Measurements from ENCODE around the gene FREM2. TPM values are rescaled to one million over a fixed set of nuclear protein-coding genes. Genes with fewer than 3 reads are reported as not detected.

The FREM2 gene
- total RNA-seq, 1 donor from 2014 or later: 2.8 TPM

- H2AFZ ChIP-seq (ENCODE audit: low read depth, low read length): no peak overlapping the region
- H3K4me3 ChIP-seq (ENCODE audit: insufficient read depth, low read depth, low read length): no peak overlapping the region
- no peaks in the 10 kb centered on the region for H3K79me2 ChIP-seq (ENCODE audit: insufficient read depth, low read length)
- no peak overlapping the region for H3K27ac ChIP-seq (ENCODE audit: low read depth, low read length)
- H3K36me3 ChIP-seq (ENCODE audit: insufficient read depth, low read length): no peaks in the 10 kb centered on the region
- H3K27me3 ChIP-seq (ENCODE audit: insufficient read depth, low read length): no peaks in the 10 kb centered on the region
- no peak for FAIRE-seq
- no peak overlapping the region for H3K27ac Mint-ChIP-seq (ENCODE audit: unreplicated experiment)
- no peaks in the 10 kb centered on the region for H3K4me1 Mint-ChIP-seq (ENCODE audit: low read depth, unreplicated experiment)
- H3K4me3 Mint-ChIP-seq (ENCODE audit: unreplicated experiment): no peak overlapping the region
- TF ChIP-seq EZH2 (IDR thresholded peaks at IDR 0.05; ENCODE audit: insufficient read depth, low read length) (no peak), CTCF (IDR thresholded peaks at IDR 0.05; ENCODE audit: insufficient read depth, low read depth, low read length) (no peak)
- H3K4me2 ChIP-seq (ENCODE audit: low read length): no peak overlapping the region
- no peaks in the 10 kb centered on the region for H3K9me3 Mint-ChIP-seq (ENCODE audit: unreplicated experiment)
- no peaks in the 10 kb centered on the region for H3K9me3 ChIP-seq (ENCODE audit: insufficient read depth, low read depth, low read length)
- H3K9ac ChIP-seq (ENCODE audit: low read length): no peak overlapping the region
- no peaks in the 10 kb centered on the region for H3K36me3 Mint-ChIP-seq (ENCODE audit: low read depth, unreplicated experiment)
- no peaks in the 10 kb centered on the region for H3K27me3 Mint-ChIP-seq (ENCODE audit: low read depth, unreplicated experiment)
- no peak for DNase-seq (ENCODE audit: low read depth)
- H4K20me1 ChIP-seq (ENCODE audit: insufficient read depth, low read length): no peaks in the 10 kb centered on the region
- H3K4me1 ChIP-seq (ENCODE audit: insufficient read depth, low read length): no peaks in the 10 kb centered on the region
Observed at GRCh38 chr13:38902551-38902950, 215.7 kb downstream of the FREM2 start.

GRCh38 chr13:38905081-38905480, 218.2 kb downstream of the FREM2 start:
- FAIRE-seq (no peak), DNase-seq (ENCODE audit: low read depth) (no peak)
- H3K36me3 ChIP-seq (ENCODE audit: insufficient read depth, low read length): no peaks in the 10 kb centered on the region
- no peak overlapping the region for H3K4me2 ChIP-seq (ENCODE audit: low read length)
- H3K4me1 ChIP-seq (ENCODE audit: insufficient read depth, low read length): no peaks in the 10 kb centered on the region
- TF ChIP-seq EZH2 (IDR thresholded peaks at IDR 0.05; ENCODE audit: insufficient read depth, low read length) (no peak), CTCF (IDR thresholded peaks at IDR 0.05; ENCODE audit: insufficient read depth, low read depth, low read length) (no peak)
- H3K27me3 ChIP-seq (ENCODE audit: insufficient read depth, low read length): no peaks in the 10 kb centered on the region
- Mint-ChIP-seq H3K36me3 (ENCODE audit: low read depth, unreplicated experiment) (no peaks in the 10 kb centered on the region), H3K9me3 (ENCODE audit: unreplicated experiment) (no peaks in the 10 kb centered on the region), H3K27me3 (ENCODE audit: low read depth, unreplicated experiment) (no peaks in the 10 kb centered on the region), H3K27ac (ENCODE audit: unreplicated experiment) (no peak overlapping the region), H3K4me1 (ENCODE audit: low read depth, unreplicated experiment) (no peaks in the 10 kb centered on the region), H3K4me3 (ENCODE audit: unreplicated experiment) (no peak overlapping the region)
- no peak overlapping the region for H3K9ac ChIP-seq (ENCODE audit: low read length)
- H3K9me3 ChIP-seq (ENCODE audit: insufficient read depth, low read depth, low read length): no peaks in the 10 kb centered on the region
- H3K4me3 ChIP-seq (ENCODE audit: insufficient read depth, low read depth, low read length): no peak overlapping the region
- no peaks in the 10 kb centered on the region for H3K79me2 ChIP-seq (ENCODE audit: insufficient read depth, low read length)
- no peak overlapping the region for H2AFZ ChIP-seq (ENCODE audit: low read depth, low read length)
- H3K27ac ChIP-seq (ENCODE audit: low read depth, low read length): no peak overlapping the region
- H4K20me1 ChIP-seq (ENCODE audit: insufficient read depth, low read length): no peaks in the 10 kb centered on the region

- H3K27me3 ChIP-seq (ENCODE audit: insufficient read depth, low read length): no peaks in the 10 kb centered on the region
- H3K4me3 ChIP-seq (ENCODE audit: insufficient read depth, low read depth, low read length): no peak overlapping the region
- H3K27ac ChIP-seq (ENCODE audit: low read depth, low read length): no peak overlapping the region
- FAIRE-seq (no peak), DNase-seq (ENCODE audit: low read depth) (no peak)
- H3K79me2 ChIP-seq (ENCODE audit: insufficient read depth, low read length): no peaks in the 10 kb centered on the region
- H3K36me3 Mint-ChIP-seq (ENCODE audit: low read depth, unreplicated experiment): no peaks in the 10 kb centered on the region
- H3K27me3 Mint-ChIP-seq (ENCODE audit: low read depth, unreplicated experiment): no peaks in the 10 kb centered on the region
- H3K4me1 Mint-ChIP-seq (ENCODE audit: low read depth, unreplicated experiment): peaks cover 5% of the 10 kb centered on the region
- H3K36me3 ChIP-seq (ENCODE audit: insufficient read depth, low read length): no peaks in the 10 kb centered on the region
- no peak overlapping the region for H3K4me3 Mint-ChIP-seq (ENCODE audit: unreplicated experiment)
- H3K9me3 Mint-ChIP-seq (ENCODE audit: unreplicated experiment): no peaks in the 10 kb centered on the region
- H3K4me2 ChIP-seq (ENCODE audit: low read length): no peak overlapping the region
- TF ChIP-seq EZH2 (IDR thresholded peaks at IDR 0.05; ENCODE audit: insufficient read depth, low read length) (no peak), CTCF (IDR thresholded peaks at IDR 0.05; ENCODE audit: insufficient read depth, low read depth, low read length) (no peak)
- no peaks in the 10 kb centered on the region for H3K9me3 ChIP-seq (ENCODE audit: insufficient read depth, low read depth, low read length)
- no peaks in the 10 kb centered on the region for H3K4me1 ChIP-seq (ENCODE audit: insufficient read depth, low read length)
- no peak overlapping the region for H2AFZ ChIP-seq (ENCODE audit: low read depth, low read length)
- H4K20me1 ChIP-seq (ENCODE audit: insufficient read depth, low read length): no peaks in the 10 kb centered on the region
- no peak overlapping the region for H3K9ac ChIP-seq (ENCODE audit: low read length)
- no peak overlapping the region for H3K27ac Mint-ChIP-seq (ENCODE audit: unreplicated experiment)
Observed at GRCh38 chr13:38905861-38906260, 219.0 kb downstream of the FREM2 start.

All from astrocyte (in vitro differentiated cells and primary cell).